Astrocyte (in vitro differentiated cells and primary cell): ENCODE measurements around the gene FTH1. TPM values are rescaled to one million over a fixed set of nuclear protein-coding genes. Genes with fewer than 3 reads are reported as not detected.

Experiments used
- DNase-seq: peaks from one replicate; pipeline ENCODE4 v3.0.0-alpha.2; 2010; ENCODE audit warnings: low read depth
- FAIRE-seq: peaks from 2 replicates; lab custom pipeline; 2011; peaks lifted over from hg19 to GRCh38; lab: Jason Lieb, UNC
- H2AFZ ChIP-seq: 2 replicates; pipeline ENCODE4 v1.6.0; 2012; ENCODE audit warnings: low read depth, low read length, inconsistent platforms
- H3K27ac ChIP-seq: 2 replicates; pipeline ENCODE4 v1.5.1; 2011; ENCODE audit warnings: low read depth, low read length, inconsistent platforms
- H3K27me3 ChIP-seq: 2 replicates; pipeline ENCODE4 v1.6.0; 2011; ENCODE audit warnings: low read length, inconsistent platforms; ENCODE audit not compliant: insufficient read depth
- H3K36me3 ChIP-seq: 2 replicates; pipeline ENCODE4 v1.5.1; 2011; ENCODE audit warnings: low read length, inconsistent platforms; ENCODE audit not compliant: insufficient read depth
- H3K4me1 ChIP-seq: 2 replicates; pipeline ENCODE4 v1.5.1; 2011; ENCODE audit warnings: low read length, inconsistent platforms; ENCODE audit not compliant: insufficient read depth
- H3K4me2 ChIP-seq: 2 replicates; pipeline ENCODE4 v1.6.0; 2012; ENCODE audit warnings: low read length, inconsistent platforms
- H3K4me3 ChIP-seq: 2 replicates; pipeline ENCODE4 v1.5.1; 2011; ENCODE audit warnings: low read depth, mild to moderate bottlenecking, low read length, inconsistent platforms; ENCODE audit not compliant: insufficient read depth
- H3K79me2 ChIP-seq: 2 replicates; pipeline ENCODE4 v1.6.0; 2012; ENCODE audit warnings: mild to moderate bottlenecking, low read length, inconsistent platforms; ENCODE audit not compliant: insufficient read depth
- H3K9ac ChIP-seq: 2 replicates; pipeline ENCODE4 v1.6.0; 2012; ENCODE audit warnings: mild to moderate bottlenecking, low read length, inconsistent platforms
- H3K9me3 ChIP-seq: 2 replicates; pipeline ENCODE4 v1.5.1; 2012; ENCODE audit warnings: low read depth, mild to moderate bottlenecking, low read length, inconsistent platforms; ENCODE audit not compliant: insufficient read depth
- H4K20me1 ChIP-seq: 2 replicates; pipeline ENCODE4 v1.6.0; 2012; ENCODE audit warnings: low read length, inconsistent platforms; ENCODE audit not compliant: insufficient read depth
- H3K27ac Mint-ChIP-seq: one replicate; pipeline ENCODE4 v1.8.0; 2021; ENCODE audit warnings: mild to moderate bottlenecking, mixed read lengths; ENCODE audit not compliant: unreplicated experiment
- H3K27me3 Mint-ChIP-seq: one replicate; pipeline ENCODE4 v1.8.0; 2021; ENCODE audit warnings: low read depth, mixed read lengths; ENCODE audit not compliant: unreplicated experiment
- H3K36me3 Mint-ChIP-seq: one replicate; pipeline ENCODE4 v1.8.0; 2021; ENCODE audit warnings: low read depth, mixed read lengths; ENCODE audit not compliant: unreplicated experiment
- H3K4me1 Mint-ChIP-seq: one replicate; pipeline ENCODE4 v1.8.0; 2021; ENCODE audit warnings: low read depth, mixed read lengths; ENCODE audit not compliant: unreplicated experiment
- H3K4me3 Mint-ChIP-seq: one replicate; pipeline ENCODE4 v1.8.0; 2021; ENCODE audit warnings: mild to moderate bottlenecking, moderate library complexity, mixed read lengths; ENCODE audit not compliant: unreplicated experiment
- H3K9me3 Mint-ChIP-seq: one replicate; pipeline ENCODE4 v1.8.0; 2021; ENCODE audit warnings: mild to moderate bottlenecking, mixed read lengths; ENCODE audit not compliant: unreplicated experiment
- EZH2 ChIP-seq: IDR thresholded peaks from 2 replicates; pipeline ENCODE4 v1.6.1; 2012; ENCODE audit warnings: mild to moderate bottlenecking, low read length, inconsistent platforms; ENCODE audit not compliant: insufficient read depth
- total RNA-seq: library from RNA; stranded (reverse); gene quantifications from 2 replicates; pipeline ENCODE4 v1.2.1, GENCODE V29; 2021
- TF ChIP-seq, protein P1 (sequence below): IDR thresholded peaks from 2 replicates; pipeline ENCODE4 v1.5.1; 2011; ENCODE audit warnings: low read depth, mild to moderate bottlenecking, inconsistent platforms, low read length, moderate library complexity; ENCODE audit not compliant: insufficient read depth

FTH1 gene
- total RNA-seq, 1 donor from 2014 or later = 2,092 TPM

DNA sequence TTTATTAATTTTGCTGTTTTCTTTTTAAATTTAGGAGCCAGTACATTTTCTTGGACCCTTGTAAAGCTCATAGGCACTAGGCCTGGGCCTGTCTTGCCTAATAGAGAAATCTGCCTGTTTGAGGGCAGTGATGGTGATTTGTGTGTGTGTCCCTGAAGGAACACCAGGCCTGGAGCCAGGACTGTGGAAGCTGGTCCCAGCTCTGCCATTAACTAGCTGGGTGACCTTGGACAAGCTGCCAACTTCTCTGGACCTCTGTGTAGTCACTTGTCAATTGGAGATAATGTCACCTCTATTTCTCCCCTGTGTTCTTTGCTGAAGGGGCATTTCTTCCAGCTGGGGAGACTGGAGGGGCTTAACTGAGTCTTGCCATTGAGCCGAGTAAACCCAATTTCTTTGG is 16.0 kb upstream of the FTH1 start:
- H3K36me3 Mint-ChIP-seq = peaks cover 2% of the 10 kb centered on the region
- H4K20me1 ChIP-seq = no peaks in the 10 kb centered on the region
- FAIRE-seq (no peak), DNase-seq (no peak)
- no peaks in the 10 kb centered on the region for H3K79me2 ChIP-seq
- peaks cover 2% of the 10 kb centered on the region for H3K9me3 ChIP-seq
- no peak overlapping the region for H2AFZ ChIP-seq
- peaks cover 12% of the 10 kb centered on the region for H3K9me3 Mint-ChIP-seq
- H3K9ac ChIP-seq = no peak overlapping the region
- H3K36me3 ChIP-seq = no peaks in the 10 kb centered on the region
- H3K4me3 Mint-ChIP-seq = no peak overlapping the region
- no peaks in the 10 kb centered on the region for H3K4me1 ChIP-seq
- H3K4me2 ChIP-seq = no peak overlapping the region
- TF ChIP-seq, protein P1, sequence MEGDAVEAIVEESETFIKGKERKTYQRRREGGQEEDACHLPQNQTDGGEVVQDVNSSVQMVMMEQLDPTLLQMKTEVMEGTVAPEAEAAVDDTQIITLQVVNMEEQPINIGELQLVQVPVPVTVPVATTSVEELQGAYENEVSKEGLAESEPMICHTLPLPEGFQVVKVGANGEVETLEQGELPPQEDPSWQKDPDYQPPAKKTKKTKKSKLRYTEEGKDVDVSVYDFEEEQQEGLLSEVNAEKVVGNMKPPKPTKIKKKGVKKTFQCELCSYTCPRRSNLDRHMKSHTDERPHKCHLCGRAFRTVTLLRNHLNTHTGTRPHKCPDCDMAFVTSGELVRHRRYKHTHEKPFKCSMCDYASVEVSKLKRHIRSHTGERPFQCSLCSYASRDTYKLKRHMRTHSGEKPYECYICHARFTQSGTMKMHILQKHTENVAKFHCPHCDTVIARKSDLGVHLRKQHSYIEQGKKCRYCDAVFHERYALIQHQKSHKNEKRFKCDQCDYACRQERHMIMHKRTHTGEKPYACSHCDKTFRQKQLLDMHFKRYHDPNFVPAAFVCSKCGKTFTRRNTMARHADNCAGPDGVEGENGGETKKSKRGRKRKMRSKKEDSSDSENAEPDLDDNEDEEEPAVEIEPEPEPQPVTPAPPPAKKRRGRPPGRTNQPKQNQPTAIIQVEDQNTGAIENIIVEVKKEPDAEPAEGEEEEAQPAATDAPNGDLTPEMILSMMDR = no peak
- TF ChIP-seq EZH2 = no peak
- H3K27ac ChIP-seq = no peak overlapping the region
- H3K27ac Mint-ChIP-seq = no peak overlapping the region
- no peak overlapping the region for H3K4me3 ChIP-seq
- H3K4me1 Mint-ChIP-seq = peaks cover 4% of the 10 kb centered on the region
- H3K27me3 Mint-ChIP-seq = peaks cover 12% of the 10 kb centered on the region
- peaks cover 5% of the 10 kb centered on the region for H3K27me3 ChIP-seq

DNA sequence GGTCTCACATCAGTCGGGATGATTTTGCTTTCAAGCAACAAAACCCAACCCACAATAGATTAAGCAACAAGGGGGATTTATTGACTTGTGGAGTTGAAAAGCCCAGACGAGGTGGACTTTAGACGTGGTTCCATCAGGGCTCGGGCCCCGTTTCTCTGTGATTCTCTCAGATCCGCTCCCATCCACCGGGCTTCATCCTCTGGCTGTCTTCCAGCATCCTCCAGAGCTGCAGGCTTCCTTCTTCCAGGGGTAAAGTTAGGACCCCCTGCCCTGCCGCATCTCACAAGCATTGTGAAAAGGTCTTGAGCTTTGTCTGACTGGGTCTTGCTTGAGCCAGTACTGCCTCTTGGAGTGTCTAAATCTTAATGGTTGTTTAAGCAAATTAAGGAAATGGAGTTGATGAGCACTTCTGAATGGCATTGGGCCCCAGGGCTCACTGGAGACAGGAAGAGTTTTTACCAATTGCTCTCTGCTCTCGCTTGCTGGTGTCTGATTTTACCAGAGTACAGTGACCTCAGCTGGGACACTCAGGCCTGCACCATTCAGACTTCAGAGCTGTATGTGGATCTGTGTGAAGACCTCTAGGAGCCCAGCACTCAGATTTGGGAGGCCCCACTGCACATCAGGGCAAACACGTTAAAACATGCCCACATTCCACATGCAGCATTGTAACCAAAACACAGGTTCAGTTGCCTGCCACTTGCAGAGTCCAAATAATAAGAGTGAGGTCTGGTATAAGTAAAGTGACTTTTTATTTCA is 13.5 kb upstream of the FTH1 start:
- FAIRE-seq = no peak
- no peak overlapping the region for H3K9ac ChIP-seq
- no peaks in the 10 kb centered on the region for H3K36me3 Mint-ChIP-seq
- no peaks in the 10 kb centered on the region for H3K4me1 ChIP-seq
- no peaks in the 10 kb centered on the region for H3K9me3 ChIP-seq
- no peaks in the 10 kb centered on the region for H3K79me2 ChIP-seq
- peak overlapping the region; percentile 58 for H3K27ac Mint-ChIP-seq
- H3K36me3 ChIP-seq = no peaks in the 10 kb centered on the region
- H3K9me3 Mint-ChIP-seq = peaks cover 8% of the 10 kb centered on the region
- H3K4me1 Mint-ChIP-seq = peaks cover 7% of the 10 kb centered on the region
- no peaks in the 10 kb centered on the region for H4K20me1 ChIP-seq
- H3K4me2 ChIP-seq = no peak overlapping the region
- H3K4me3 Mint-ChIP-seq = no peak overlapping the region
- H3K27me3 ChIP-seq = peaks cover 3% of the 10 kb centered on the region
- TF ChIP-seq EZH2 = no peak
- TF ChIP-seq, protein P1 = no peak
- no peak overlapping the region for H3K27ac ChIP-seq
- no peak overlapping the region for H2AFZ ChIP-seq
- no peak for DNase-seq
- peaks cover 20% of the 10 kb centered on the region for H3K27me3 Mint-ChIP-seq
- no peak overlapping the region for H3K4me3 ChIP-seq
